ENCODE data around the gene MIA3.
"Not testable (repeated sequence)": the region's sequence is repeated elsewhere in the genome, so short reads cannot be mapped to it uniquely, and the experiment has no call there.

Gene MIA3, protein sequence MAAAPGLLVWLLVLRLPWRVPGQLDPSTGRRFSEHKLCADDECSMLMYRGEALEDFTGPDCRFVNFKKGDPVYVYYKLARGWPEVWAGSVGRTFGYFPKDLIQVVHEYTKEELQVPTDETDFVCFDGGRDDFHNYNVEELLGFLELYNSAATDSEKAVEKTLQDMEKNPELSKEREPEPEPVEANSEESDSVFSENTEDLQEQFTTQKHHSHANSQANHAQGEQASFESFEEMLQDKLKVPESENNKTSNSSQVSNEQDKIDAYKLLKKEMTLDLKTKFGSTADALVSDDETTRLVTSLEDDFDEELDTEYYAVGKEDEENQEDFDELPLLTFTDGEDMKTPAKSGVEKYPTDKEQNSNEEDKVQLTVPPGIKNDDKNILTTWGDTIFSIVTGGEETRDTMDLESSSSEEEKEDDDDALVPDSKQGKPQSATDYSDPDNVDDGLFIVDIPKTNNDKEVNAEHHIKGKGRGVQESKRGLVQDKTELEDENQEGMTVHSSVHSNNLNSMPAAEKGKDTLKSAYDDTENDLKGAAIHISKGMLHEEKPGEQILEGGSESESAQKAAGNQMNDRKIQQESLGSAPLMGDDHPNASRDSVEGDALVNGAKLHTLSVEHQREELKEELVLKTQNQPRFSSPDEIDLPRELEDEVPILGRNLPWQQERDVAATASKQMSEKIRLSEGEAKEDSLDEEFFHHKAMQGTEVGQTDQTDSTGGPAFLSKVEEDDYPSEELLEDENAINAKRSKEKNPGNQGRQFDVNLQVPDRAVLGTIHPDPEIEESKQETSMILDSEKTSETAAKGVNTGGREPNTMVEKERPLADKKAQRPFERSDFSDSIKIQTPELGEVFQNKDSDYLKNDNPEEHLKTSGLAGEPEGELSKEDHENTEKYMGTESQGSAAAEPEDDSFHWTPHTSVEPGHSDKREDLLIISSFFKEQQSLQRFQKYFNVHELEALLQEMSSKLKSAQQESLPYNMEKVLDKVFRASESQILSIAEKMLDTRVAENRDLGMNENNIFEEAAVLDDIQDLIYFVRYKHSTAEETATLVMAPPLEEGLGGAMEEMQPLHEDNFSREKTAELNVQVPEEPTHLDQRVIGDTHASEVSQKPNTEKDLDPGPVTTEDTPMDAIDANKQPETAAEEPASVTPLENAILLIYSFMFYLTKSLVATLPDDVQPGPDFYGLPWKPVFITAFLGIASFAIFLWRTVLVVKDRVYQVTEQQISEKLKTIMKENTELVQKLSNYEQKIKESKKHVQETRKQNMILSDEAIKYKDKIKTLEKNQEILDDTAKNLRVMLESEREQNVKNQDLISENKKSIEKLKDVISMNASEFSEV (N-terminal part only)

DNA sequence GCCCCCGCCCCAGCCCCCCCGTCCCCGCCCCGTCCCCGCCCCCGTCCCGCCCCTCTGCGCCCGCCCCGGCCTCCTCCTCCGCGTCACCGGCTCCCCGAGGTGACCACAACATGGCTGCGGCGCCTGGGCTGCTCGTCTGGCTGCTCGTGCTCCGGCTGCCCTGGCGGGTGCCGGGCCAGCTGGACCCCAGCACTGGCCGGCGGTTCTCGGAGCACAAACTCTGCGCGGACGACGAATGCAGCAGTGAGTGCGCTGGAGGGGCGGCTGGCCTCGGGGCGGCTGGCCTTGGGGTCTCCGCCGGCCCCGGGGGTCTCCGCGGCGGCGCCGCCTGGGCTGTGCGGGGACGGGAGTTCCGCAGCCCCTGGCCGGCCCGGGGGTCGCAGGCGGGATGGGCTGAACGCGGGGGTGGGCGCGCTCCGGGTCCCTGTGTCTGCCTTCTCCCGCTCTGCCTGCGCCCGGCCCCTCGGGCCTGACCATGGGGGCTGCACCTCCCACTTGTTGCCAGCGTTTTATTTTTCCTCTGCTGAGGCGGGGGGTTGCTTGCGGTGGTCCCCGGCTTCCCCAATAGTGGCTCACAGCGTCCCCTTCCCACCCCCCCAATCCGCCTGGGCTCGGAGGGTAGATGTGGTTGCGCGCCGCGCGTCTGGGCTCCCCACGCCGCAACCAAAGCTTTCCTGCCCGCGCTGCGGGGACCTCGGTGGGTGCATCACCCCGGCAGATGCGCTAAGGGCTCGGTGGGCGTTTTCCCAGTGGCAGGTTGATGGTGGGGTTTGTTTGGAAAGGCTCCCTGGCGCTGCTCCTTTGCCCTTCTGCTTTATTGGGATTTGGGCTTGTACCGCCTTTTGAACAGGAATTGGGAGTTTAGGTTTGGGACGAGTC is at the start of gene MIA3:
Gene MIA3 (plus strand): TSS at position 97 of the 879 bp plus-strand sequence. CDS start 14 bp downstream, at position 111.
- peak; percentile 40 to 70 for DNase-seq (ENCODE audit: low read depth in 1 of 2, low spot score in 1 of 2)

DNA sequence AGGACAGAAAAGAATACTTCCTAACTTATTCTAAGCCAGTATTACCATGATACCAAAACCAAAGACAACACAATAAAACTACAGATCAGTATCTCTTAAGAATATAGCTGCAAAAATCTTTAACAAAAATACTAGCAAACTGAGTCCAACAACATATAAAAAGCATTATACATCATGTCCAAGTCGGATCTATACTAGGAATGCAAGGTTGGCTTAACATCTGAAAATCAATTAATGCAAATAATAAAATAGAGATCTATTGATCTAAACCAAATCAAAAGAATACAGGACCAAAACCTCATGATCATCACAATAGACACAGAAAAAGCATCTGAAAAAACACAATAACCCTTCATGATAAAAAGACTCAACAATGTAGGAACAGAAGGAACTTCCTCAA is 47.1 kb upstream of the MIA3 start:
- no peak for DNase-seq (ENCODE audit: low read depth in 1 of 2, low spot score in 1 of 2)

DNA sequence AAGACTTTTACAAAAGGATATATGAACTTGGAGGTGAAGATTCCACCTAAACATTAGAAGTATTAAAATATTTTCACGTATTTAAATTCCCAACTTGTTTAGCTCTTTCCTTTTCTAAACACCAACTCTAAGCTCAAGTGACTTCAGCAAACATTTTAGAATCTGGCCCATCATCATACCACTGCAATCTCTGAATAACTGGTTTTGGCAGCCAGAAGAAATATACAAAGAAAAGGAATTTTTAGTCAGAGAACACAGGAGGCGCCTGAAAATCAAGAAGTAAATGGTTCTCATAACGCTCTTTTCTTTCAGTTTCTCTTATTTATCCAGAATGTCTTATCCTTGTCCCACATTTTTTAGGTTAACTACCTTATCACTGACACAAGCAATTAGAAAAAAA is 38.6 kb upstream of the MIA3 start:
- DNase-seq (ENCODE audit: low read depth in 1 of 2, low spot score in 1 of 2), result no peak

DNA sequence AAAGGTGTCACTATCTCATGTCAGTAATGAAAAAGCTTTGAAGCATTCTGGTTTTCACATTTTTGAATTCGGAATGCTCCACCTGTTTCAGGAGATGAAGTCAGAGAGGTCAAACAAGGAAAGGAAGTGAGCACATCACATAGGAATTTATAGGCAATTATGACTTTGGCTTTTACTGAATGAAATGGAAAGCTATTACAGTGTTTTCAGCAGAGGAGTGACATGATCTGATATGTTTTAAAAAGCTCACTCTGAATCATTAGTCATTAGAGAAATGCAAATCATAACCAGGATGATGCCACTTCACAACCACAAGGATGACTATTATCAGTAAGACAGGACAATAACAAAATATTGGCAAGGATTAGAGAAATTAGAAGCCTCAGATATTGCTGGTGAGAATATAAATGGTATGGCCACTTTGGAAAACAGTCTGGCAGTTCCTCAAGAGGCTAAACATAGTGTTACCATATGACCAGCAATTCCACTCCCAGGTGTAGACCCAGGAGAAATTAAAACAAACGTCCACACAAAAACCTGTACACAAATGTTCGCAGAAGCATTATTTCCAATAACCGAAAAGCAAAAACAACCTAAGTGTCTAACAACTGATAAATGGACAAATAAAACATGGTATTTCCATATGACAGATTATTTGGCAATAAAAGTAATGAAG is 35.7 kb upstream of the MIA3 start:
- DNase-seq (ENCODE audit: low read depth in 1 of 2, low spot score in 1 of 2), result no peak

DNA sequence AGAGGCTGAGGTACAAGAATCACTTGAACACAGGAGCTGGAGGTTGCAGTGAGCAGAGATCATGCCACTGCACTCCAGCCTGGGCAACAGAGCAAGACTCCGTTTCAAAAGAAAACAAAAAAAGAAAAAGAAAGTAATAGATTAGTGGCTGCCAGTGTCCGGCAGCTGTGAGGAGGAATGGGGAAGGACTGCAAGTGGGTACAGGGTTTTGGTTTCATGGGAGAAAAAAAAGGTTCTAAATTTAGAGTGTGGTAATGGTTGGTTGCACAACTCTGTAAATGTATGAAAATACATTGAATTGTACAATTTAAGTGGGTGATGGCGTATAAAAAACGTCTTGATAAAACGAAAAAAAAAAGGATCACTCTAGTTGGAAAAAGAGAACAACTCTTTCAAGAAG is 34.8 kb upstream of the MIA3 start:
- DNase-seq (ENCODE audit: low read depth in 1 of 2, low spot score in 1 of 2), result no peak

GRCh38 chr1:222586842-222587241 is 31.1 kb upstream of the MIA3 start:
- DNase-seq (ENCODE audit: low read depth in 1 of 2, low spot score in 1 of 2), result no peak

GRCh38 chr1:222588135-222588534 is 29.8 kb upstream of the MIA3 start:
- no peak for DNase-seq (ENCODE audit: low read depth in 1 of 2, low spot score in 1 of 2)

DNA sequence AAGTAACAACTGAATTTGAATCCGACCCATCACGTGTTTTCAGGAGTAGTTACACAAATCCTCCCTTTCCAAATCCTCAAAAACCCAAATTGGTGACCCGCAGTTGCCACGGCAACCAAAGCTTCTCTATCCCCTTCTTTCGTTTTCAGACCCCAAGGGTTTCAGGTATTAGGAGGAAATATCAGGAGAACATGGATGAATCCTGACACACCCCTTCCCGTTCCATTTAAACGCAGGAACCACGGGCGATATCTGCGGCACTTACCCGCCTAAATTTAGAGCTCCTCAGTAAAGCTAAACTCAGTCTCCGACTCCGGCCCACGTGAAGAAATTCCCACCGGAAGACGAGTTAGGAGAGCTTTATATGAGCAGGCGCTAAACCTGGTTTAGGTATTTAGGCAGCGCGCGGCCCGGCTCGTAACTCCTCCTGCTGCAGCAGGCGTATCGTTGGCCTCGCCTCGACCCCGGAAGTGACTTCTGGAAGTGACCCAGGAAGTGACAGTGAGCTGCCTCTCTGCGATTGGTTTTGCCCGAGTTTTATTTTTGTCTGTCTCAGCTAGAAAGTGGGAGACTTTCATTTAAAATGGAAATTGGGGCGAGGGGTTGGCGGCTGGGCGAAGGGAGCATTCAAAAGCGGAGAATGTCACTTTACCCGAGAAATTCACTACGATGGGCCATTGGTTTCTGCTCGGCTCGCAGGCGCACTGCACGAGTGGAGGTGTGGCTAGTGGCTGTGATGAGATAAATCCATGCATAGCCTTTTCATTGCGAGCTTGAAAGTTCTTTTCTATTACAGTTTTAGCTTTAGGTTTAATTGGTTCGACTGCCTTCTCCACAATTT is 28.2 kb upstream of the MIA3 start, which contains the start of gene TAF1A:
Gene TAF1A (minus strand): TSS at position 472 of the 841 bp plus-strand sequence.
- peak; percentile 57 to 85 for DNase-seq (ENCODE audit: low read depth in 1 of 2, low spot score in 1 of 2)

GRCh38 chr1:222592171-222592570 is 25.7 kb upstream of the MIA3 start:
- DNase-seq (ENCODE audit: low read depth in 1 of 2, low spot score in 1 of 2), result no peak

DNA sequence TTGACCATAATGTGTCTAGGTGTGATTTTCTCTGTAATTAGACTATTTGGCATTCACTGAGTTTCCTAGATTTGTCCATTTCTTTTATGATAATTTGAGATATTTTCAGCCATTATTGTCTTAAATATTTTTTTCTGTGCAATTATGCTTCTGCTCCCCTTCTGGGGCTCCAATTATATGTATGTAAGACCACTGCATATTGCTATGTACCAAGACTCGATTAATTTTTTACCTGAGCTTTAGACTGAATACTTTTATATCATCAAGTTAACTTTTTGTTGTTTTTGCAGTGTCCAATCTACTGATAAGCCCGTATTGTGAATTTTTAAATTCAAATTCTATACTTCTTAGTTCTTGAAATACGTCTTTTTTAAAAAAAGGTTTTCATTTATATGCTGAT is 23.1 kb upstream of the MIA3 start:
- DNase-seq (ENCODE audit: low read depth in 1 of 2, low spot score in 1 of 2), result no peak

- no peak for DNase-seq (ENCODE audit: low read depth in 1 of 2, low spot score in 1 of 2)
Observed at GRCh38 chr1:222596696-222597095, 21.2 kb upstream of the MIA3 start.

- no peak for DNase-seq (ENCODE audit: low read depth in 1 of 2, low spot score in 1 of 2)
Observed at GRCh38 chr1:222600281-222600680, 17.6 kb upstream of the MIA3 start.

- DNase-seq (ENCODE audit: low read depth in 1 of 2, low spot score in 1 of 2), result no peak
Observed at GRCh38 chr1:222601257-222601656, 16.6 kb upstream of the MIA3 start.

- DNase-seq (ENCODE audit: low read depth in 1 of 2, low spot score in 1 of 2), result no peak
Observed at GRCh38 chr1:222606757-222607156, 11.1 kb upstream of the MIA3 start.

GRCh38 chr1:222609111-222609510 is 8.8 kb upstream of the MIA3 start:
- not testable (repeated sequence) for DNase-seq (ENCODE audit: low read depth in 1 of 2, low spot score in 1 of 2)

DNA sequence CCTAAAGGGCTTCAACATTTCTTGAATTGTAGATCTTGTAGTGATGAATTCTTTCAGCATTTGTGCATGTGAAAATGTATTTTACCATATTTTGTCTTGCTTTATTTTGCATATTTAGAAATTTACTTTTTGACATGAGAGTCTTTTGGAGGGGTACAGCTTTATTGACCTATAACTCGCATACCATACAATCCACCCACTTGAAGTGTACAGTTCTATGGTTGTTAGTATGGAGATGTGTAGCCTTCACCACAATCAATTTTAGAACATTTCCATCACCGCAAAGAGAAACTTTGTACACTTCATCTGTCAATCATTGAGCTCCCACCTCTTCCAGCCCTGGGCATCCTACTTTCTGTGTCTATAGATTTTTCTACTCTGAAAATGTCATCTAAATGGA is 7.2 kb upstream of the MIA3 start:
- no peak for DNase-seq (ENCODE audit: low read depth in 1 of 2, low spot score in 1 of 2)

DNA sequence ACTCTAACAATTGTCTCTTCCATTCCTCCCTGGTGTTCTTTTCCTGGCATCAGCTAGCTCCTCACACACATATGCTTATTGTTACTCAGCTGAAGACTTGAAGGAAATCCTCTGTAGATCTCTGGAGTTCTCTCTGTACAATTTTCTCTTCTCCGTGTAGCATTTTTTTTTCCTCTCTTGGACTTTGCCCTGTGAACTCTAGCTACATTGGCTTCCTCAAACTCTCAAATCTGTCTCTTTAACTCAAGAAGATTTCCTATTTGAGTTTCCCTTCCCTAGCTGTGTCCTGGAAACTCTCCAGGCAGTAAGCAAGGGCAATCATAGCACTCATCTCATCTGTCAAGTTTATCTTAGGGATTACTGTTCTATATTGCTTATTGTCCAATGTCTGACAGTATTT is 4.3 kb upstream of the MIA3 start:
- no peak for DNase-seq (ENCODE audit: low read depth in 1 of 2, low spot score in 1 of 2)

- no peak for DNase-seq (ENCODE audit: low read depth in 1 of 2, low spot score in 1 of 2)
Observed at GRCh38 chr1:222616525-222616924, 1.4 kb upstream of the MIA3 start.
